B cell (primary cell): Measurements from ENCODE around the gene C10orf53. TPM values are rescaled to one million over a fixed set of nuclear protein-coding genes. Genes with fewer than 3 reads are reported as not detected.

Experiments used
- ATAC-seq: fragments of 200-7000 bp; cut with Tn5 transposase; one replicate; pipeline ENCODE4 v1.10.0; 2021; ENCODE audit warnings: low read depth, mild to moderate bottlenecking, moderate number of reproducible peaks, moderate library complexity
- CTCF ChIA-PET: fragments of 350-600 bp; sonication (Branson Sonifier 250); formaldehyde crosslinking; loops from one replicate; lab custom pipeline; 2021; ENCODE audit warnings: antibody characterized with exemption, inconsistent platforms; lab: Charles Lee
- POLR2A ChIA-PET: fragments of 350-600 bp; sonication (Branson Sonifier 250); formaldehyde crosslinking; loops from one replicate; lab custom pipeline; 2021; ENCODE audit warnings: antibody characterized with exemption; lab: Charles Lee
- DNase-seq: peaks from one replicate; pipeline ENCODE4 v3.0.0; 2013
- H2AFZ ChIP-seq: 2 replicates; pipeline ENCODE4 v1.6.1; 2012; ENCODE audit warnings: mild to moderate bottlenecking, low read depth, low read length; ENCODE audit not compliant: insufficient read depth, poor library complexity, severe bottlenecking
- H3K27ac ChIP-seq, 2 donors: 1 replicate in 1 of 2; 2 replicates in 1 of 2; pipeline ENCODE4 v1.5.1; 2012 to 2013; ENCODE audit warnings: low read length in 2 of 2, mild to moderate bottlenecking in 2 of 2, moderate library complexity in 1 of 2
- H3K27me3 ChIP-seq, 4 experiments: fragments of 200-600 bp in 1 of 4; sonication (generic) in 1 of 4; replicated peaks in 1 of 4; 1 replicate in 2 of 4; 2 replicates in 2 of 4; pipeline versions ENCODE4 v1.6.1 to v1.7.0; 2013 to 2016; ENCODE audit warnings: low read length in 3 of 4, mild to moderate bottlenecking in 2 of 4, mixed read lengths in 1 of 4, moderate library complexity in 1 of 4; ENCODE audit not compliant: insufficient read depth in 4 of 4, control insufficient read depth in 3 of 4; ENCODE audit errors: control extremely low read depth in 1 of 4
- H3K36me3 ChIP-seq, 2 experiments: replicated peaks in 1 of 2; 1 replicate in 1 of 2; 2 replicates in 1 of 2; pipeline versions ENCODE4 v1.6.1 to v1.7.1; 2013; ENCODE audit warnings: low read length in 1 of 2; ENCODE audit not compliant: insufficient read depth in 2 of 2, control insufficient read depth in 1 of 2; ENCODE audit errors: control extremely low read depth in 1 of 2, extremely low read depth in 1 of 2
- H3K4me1 ChIP-seq, 2 donors: fragments of 200-600 bp in 1 of 2; sonication (generic) in 1 of 2; 1 replicate in 1 of 2; 2 replicates in 1 of 2; pipeline versions ENCODE4 v1.5.1 to v1.6.1; 2013 to 2017; ENCODE audit warnings: low read length in 2 of 2; ENCODE audit not compliant: control insufficient read depth in 2 of 2, insufficient read depth in 2 of 2
- H3K4me2 ChIP-seq: replicated peaks from 2 replicates; pipeline ENCODE3; 2012; ENCODE audit warnings: mild to moderate bottlenecking, low read depth, low read length; ENCODE audit not compliant: poor library complexity, severe bottlenecking
- H3K4me3 ChIP-seq, 5 experiments: fragments of 200-600 bp in 1 of 5; sonication (generic) in 1 of 5; 1 replicate in 3 of 5; 2 replicates in 2 of 5; pipeline versions ENCODE4 v1.5.1 to v1.7.0; 2011 to 2016; ENCODE audit warnings: low read length in 4 of 5, mild to moderate bottlenecking in 4 of 5, low read depth in 2 of 5, control low read depth in 1 of 5, moderate library complexity in 1 of 5; ENCODE audit not compliant: insufficient read depth in 1 of 5; ENCODE audit errors: control extremely low read depth in 1 of 5, extremely low read depth in 1 of 5
- H3K79me2 ChIP-seq: fragments of 200-600 bp; sonication (generic); one replicate; pipeline ENCODE4 v1.6.0; 2016; ENCODE audit warnings: low read length; ENCODE audit not compliant: control insufficient read depth, insufficient read depth
- H3K9ac ChIP-seq: fragments of 200-600 bp; sonication (generic); 2 replicates; pipeline ENCODE4 v1.6.1; 2017; ENCODE audit warnings: mild to moderate bottlenecking, low read length, moderate library complexity
- H3K9me3 ChIP-seq, 3 donors: one replicate each; pipeline versions ENCODE4 v1.6.1 to v1.7.1; 2013; ENCODE audit warnings: low read length in 2 of 3; ENCODE audit not compliant: control insufficient read depth in 2 of 3, insufficient read depth in 1 of 3; ENCODE audit errors: control extremely low read depth in 1 of 3
- H4K20me1 ChIP-seq: 2 replicates; pipeline ENCODE4 v1.6.0; 2012; ENCODE audit warnings: mild to moderate bottlenecking, low read length; ENCODE audit not compliant: insufficient read depth, control insufficient read depth, poor library complexity, severe bottlenecking
- H3K27ac Mint-ChIP-seq: one replicate; pipeline ENCODE4 v1.8.0; 2021; ENCODE audit warnings: mixed read lengths
- H3K27me3 Mint-ChIP-seq: one replicate; pipeline ENCODE4 v1.8.0; 2021; ENCODE audit warnings: mixed read lengths
- H3K4me1 Mint-ChIP-seq: one replicate; pipeline ENCODE4 v1.8.0; 2021; ENCODE audit warnings: mixed read lengths
- H3K4me3 Mint-ChIP-seq: one replicate; pipeline ENCODE4 v1.8.0; 2021; ENCODE audit warnings: mixed read lengths
- H3K9me3 Mint-ChIP-seq: one replicate; pipeline ENCODE4 v1.8.0; 2022; ENCODE audit warnings: mixed read lengths; ENCODE audit not compliant: insufficient read depth
- EZH2 ChIP-seq: IDR thresholded peaks from 2 replicates; pipeline ENCODE4 v1.6.1; 2012; ENCODE audit warnings: borderline replicate concordance, low read depth, mild to moderate bottlenecking, moderate library complexity, low read length; ENCODE audit not compliant: insufficient read depth, poor library complexity, severe bottlenecking
- WGBS: methylation state at CpG from one replicate; pipeline ENCODE4 v1.1.5; 2013; ENCODE audit warnings: missing lambda C conversion rate; ENCODE audit not compliant: insufficient coverage; 5-methylcytosine and 5-hydroxymethylcytosine counted together
- intact Hi-C: fragments of 100-400 bp; cut with micrococcal nuclease; formaldehyde crosslinking; loops from one replicate; pipeline ENCODE4 v1.10.0; 2022
- polyA plus RNA-seq: library from polyadenylated mRNA; depleted of rRNA; stranded (reverse); fragments of >200 nt; gene quantifications from 2 replicates; pipeline ENCODE4 v1.2.3, GENCODE V29; 2012
- total RNA-seq, 2 donors: library from RNA; stranded (reverse); fragments of 120-200 nt in 1 of 2; gene quantifications; 1 replicate in 1 of 2; 2 replicates in 1 of 2; pipeline versions ENCODE4 v1.2.3 to v1.2.4, GENCODE V29; 2013 to 2022
- TF ChIP-seq, protein P1 (sequence below): fragments of 200-600 bp; IDR thresholded peaks from one replicate; pipeline ENCODE4 v1.8.0; 2022; ENCODE audit warnings: antibody characterized with exemption, mild to moderate bottlenecking

The C10orf53 gene
- total and polyA plus RNA-seq, 2 donors (not counting 1 experiment from before 2014, with no cell fraction given), result not detected

DNA sequence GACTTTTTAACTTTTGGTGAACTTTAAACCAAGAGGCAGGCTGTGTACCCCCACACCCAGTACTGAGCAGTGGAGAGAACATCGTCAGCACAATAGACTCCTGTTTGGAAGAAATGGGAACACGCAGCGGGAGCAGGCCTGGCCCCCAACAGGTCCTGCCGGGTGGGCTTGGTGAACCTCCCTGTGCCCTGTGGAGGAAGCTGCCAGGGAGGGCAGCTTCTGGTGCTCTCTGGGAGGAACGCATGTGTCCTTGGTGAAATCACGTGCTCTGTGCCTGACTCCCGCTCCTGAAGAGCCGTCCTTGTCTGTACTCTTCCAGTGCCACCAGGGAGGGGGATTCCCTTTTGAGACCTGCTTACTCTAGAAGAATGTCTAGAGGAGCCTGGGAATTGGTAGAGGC, 34.0 kb upstream of the C10orf53 start:
- ATAC-seq (no peak), DNase-seq (no peak)
- Mint-ChIP-seq H3K4me1 (peaks cover 10% of the 10 kb centered on the region), H3K9me3 (no peaks in the 10 kb centered on the region), H3K27me3 (peaks cover 39% of the 10 kb centered on the region), H3K4me3 (no peak overlapping the region), H3K27ac (no peak overlapping the region)
- ChIA-PET CTCF (no interaction called here), POLR2A (no interaction called here)
- H3K4me1 ChIP-seq, result peaks cover 0 to 6% of the 10 kb centered on the region in 2 donors
- peaks cover 0 to 3% (median 0%) of the 10 kb centered on the region in 4 experiments for H3K27me3 ChIP-seq
- H3K4me3 ChIP-seq, result no peak overlapping the region
- H3K79me2 ChIP-seq, result no peaks in the 10 kb centered on the region
- WGBS, result 99% methylated on average over 7 of the region's 8 CpGs
- H2AFZ ChIP-seq, result no peak overlapping the region
- TF ChIP-seq, protein P1, sequence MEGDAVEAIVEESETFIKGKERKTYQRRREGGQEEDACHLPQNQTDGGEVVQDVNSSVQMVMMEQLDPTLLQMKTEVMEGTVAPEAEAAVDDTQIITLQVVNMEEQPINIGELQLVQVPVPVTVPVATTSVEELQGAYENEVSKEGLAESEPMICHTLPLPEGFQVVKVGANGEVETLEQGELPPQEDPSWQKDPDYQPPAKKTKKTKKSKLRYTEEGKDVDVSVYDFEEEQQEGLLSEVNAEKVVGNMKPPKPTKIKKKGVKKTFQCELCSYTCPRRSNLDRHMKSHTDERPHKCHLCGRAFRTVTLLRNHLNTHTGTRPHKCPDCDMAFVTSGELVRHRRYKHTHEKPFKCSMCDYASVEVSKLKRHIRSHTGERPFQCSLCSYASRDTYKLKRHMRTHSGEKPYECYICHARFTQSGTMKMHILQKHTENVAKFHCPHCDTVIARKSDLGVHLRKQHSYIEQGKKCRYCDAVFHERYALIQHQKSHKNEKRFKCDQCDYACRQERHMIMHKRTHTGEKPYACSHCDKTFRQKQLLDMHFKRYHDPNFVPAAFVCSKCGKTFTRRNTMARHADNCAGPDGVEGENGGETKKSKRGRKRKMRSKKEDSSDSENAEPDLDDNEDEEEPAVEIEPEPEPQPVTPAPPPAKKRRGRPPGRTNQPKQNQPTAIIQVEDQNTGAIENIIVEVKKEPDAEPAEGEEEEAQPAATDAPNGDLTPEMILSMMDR, result no peak
- no peak for TF ChIP-seq EZH2
- no peak overlapping the region for H3K9ac ChIP-seq
- intact Hi-C loops, result no loop called here
- no peak overlapping the region for H3K4me2 ChIP-seq
- H3K36me3 ChIP-seq, result no peaks in the 10 kb centered on the region
- H3K27ac ChIP-seq, result no peak overlapping the region
- H3K9me3 ChIP-seq, result no peaks in the 10 kb centered on the region
- no peaks in the 10 kb centered on the region for H4K20me1 ChIP-seq

DNA sequence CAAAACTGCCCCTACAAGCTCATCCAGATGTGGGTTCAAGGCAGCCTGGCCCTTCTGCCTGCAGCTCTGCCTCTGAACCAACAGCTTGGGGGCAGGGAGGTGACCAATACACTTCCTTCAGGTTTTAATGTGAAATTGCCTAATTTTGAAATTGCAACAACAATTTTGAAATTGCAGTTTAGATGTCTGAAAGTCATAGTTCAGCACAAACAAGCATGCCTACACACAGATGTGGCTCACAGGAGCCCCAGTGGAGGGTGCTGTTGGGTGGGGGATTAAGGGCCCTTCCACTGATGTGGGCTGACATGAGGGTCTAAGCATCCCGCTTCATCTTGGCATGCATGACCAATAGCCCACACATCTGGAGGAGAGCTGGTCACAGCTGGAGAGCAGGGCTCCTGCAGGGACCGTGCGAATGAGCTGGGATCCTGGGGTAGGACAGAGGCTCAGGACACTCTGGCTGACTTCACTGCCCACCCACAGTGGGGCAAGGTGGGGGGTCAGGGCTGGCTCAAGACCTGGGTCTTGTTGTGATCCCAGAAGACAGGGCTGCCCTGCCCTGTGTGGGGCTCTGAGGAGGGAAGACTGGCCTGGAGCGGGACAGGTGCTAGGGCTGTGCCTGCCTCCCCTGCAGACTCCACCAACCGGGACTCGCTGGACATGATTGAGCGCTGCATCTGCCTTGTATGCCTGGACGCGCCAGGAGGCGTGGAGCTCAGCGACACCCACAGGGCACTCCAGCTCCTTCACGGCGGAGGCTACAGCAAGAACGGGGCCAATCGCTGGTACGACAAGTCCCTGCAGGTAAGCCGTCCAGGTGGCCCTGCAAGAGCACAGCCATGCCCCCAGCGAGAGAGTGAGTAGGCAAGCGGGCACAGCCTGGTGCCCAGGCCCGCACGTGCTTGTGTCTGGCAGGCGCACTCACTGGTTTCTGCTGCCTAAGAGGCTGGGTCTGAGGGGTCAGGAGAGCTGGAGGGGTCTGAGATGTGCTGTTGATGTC, 33.3 kb upstream of the C10orf53 start:
- H3K27me3 ChIP-seq, result peaks cover 0 to 3% (median 0%) of the 10 kb centered on the region in 4 experiments

More for the DNA sequence above, 33.3 kb upstream of the C10orf53 start:
- intact Hi-C loops, result no loop called here
- peaks cover 0 to 6% of the 10 kb centered on the region in 2 donors for H3K4me1 ChIP-seq
- no peak overlapping the region for H2AFZ ChIP-seq
- H3K9ac ChIP-seq, result no peak overlapping the region
- H3K9me3 Mint-ChIP-seq, result no peaks in the 10 kb centered on the region
- H3K27ac Mint-ChIP-seq, result no peak overlapping the region
- H3K27me3 Mint-ChIP-seq, result peaks cover 38% of the 10 kb centered on the region
- ATAC-seq (no peak), DNase-seq (no peak)
- no peaks in the 10 kb centered on the region for H3K9me3 ChIP-seq
- H3K27ac ChIP-seq, result no peak overlapping the region
- no peaks in the 10 kb centered on the region for H4K20me1 ChIP-seq
- WGBS, result 94% methylated on average over 20 of the region's 22 CpGs
- TF ChIP-seq, protein P1, result no peak
- no peaks in the 10 kb centered on the region for H3K79me2 ChIP-seq
- no peak overlapping the region for H3K4me3 ChIP-seq
- no peak overlapping the region for H3K4me3 Mint-ChIP-seq
- H3K4me2 ChIP-seq, result no peak overlapping the region
- ChIA-PET POLR2A (no interaction called here), CTCF (no interaction called here)
- H3K4me1 Mint-ChIP-seq, result peaks cover 10% of the 10 kb centered on the region
- H3K36me3 ChIP-seq, result no peaks in the 10 kb centered on the region
